T-helper 1 cell treated with Interleukin-12 subunit alpha and Interleukin-12 subunit beta and Interleukin-4 antibody, amounts not matched to agents 30 μg/mL and 1 μg/mL, for 36 hours (primary cell): ENCODE results near the gene PRMT3.
"Not testable (repeated sequence)": the region's sequence is repeated elsewhere in the genome, so short reads cannot be mapped to it uniquely, and the experiment has no call there.

ENCODE experiments used
- H3K27ac Mint-ChIP-seq: one replicate; pipeline ENCODE4 v1.8.0; 2021; ENCODE audit warnings: mild to moderate bottlenecking, mixed read lengths
- H3K27me3 Mint-ChIP-seq: one replicate; pipeline ENCODE4 v1.8.0; 2021; ENCODE audit warnings: low read depth, mixed read lengths
- H3K36me3 Mint-ChIP-seq: one replicate; pipeline ENCODE4 v1.8.0; 2021; ENCODE audit warnings: low read depth, mixed read lengths
- H3K4me1 Mint-ChIP-seq: one replicate; pipeline ENCODE4 v1.8.0; 2021; ENCODE audit warnings: low read depth, mixed read lengths
- H3K4me3 Mint-ChIP-seq: one replicate; pipeline ENCODE4 v1.8.0; 2021; ENCODE audit warnings: mild to moderate bottlenecking, moderate library complexity, mixed read lengths
- H3K9me3 Mint-ChIP-seq: one replicate; pipeline ENCODE4 v1.8.0; 2021; ENCODE audit warnings: mixed read lengths

Gene PRMT3

DNA sequence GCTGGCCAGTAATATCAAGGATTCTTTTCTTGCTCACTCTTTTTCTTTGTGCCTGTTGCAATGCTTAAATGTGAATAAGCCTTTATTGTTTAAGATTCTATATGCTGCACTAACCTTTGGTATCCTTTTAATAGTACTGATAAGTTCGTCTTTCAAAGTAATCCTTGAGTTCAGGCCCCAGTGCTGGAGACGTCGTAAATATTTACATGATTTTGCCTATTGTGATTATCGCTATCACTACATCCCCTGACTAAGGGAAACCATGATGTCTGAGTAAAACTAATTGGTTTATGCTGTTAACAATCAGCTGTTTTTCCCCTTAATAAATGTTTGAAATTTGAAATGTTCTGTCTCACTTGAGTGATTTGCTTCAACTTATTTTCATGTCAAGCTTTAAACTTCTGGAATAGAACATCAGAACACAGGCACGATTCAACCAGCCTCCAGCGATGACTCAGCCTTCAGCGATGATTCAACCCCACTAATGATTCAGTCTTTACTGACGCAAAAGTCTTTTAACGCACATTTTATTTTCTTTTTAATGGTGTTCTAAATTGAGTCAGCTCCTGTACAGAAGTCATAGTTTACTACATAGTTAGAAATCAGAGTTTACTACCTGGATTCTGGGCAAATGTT is 20.1 kb upstream of the PRMT3 start:
- Mint-ChIP-seq H3K27me3 (no peaks in the 10 kb centered on the region), H3K36me3 (peaks cover 32% of the 10 kb centered on the region), H3K4me3 (peak overlapping the region; percentile 58), H3K4me1 (peaks cover 45% of the 10 kb centered on the region), H3K27ac (peak overlapping the region; percentile 56), H3K9me3 (no peaks in the 10 kb centered on the region)

DNA sequence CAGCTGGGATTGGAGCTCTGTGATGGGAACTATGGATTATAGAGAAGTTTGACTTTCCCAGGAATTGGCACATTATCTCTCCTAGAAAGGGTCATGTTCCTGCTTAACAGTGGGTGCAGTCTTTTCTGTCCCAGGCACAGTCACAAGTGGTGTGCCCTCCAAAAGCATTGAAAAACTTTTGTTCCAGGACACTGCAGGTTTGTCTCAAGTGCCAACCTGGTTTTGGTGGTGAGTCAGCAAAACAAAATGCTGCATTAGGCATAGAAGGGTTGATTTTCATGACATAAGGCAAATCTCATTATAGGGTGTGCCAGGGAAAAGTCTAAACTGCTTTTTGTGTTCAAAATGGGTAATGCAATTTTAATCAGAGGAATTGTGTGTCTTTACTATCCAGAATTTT is 19.1 kb upstream of the PRMT3 start:
- Mint-ChIP-seq H3K4me3 (no peak overlapping the region), H3K27ac (no peak overlapping the region), H3K9me3 (no peaks in the 10 kb centered on the region), H3K36me3 (peaks cover 36% of the 10 kb centered on the region), H3K4me1 (peaks cover 35% of the 10 kb centered on the region), H3K27me3 (no peaks in the 10 kb centered on the region)

DNA sequence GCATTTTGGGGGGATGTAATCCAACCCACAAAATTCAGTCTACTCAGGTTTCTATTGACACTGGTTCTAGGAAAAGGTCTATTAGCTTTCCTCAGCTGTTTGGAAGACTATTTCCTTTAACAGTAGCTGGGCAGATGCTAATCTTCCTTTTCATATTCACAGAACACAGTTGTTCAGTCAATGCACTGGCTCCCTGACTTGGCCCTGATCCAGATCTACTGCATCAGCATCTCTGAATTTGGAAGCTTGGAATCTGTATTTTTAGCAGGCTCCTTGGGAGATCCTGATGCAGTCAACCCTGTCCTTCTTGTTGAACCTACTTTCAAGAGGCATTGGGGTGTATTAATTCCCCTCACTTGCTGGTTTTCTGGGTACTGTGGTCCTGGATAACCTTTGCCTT is 17.7 kb upstream of the PRMT3 start:
- Mint-ChIP-seq H3K27me3 (no peaks in the 10 kb centered on the region), H3K4me1 (peaks cover 33% of the 10 kb centered on the region), H3K27ac (no peak overlapping the region), H3K4me3 (no peak overlapping the region), H3K9me3 (no peaks in the 10 kb centered on the region), H3K36me3 (peaks cover 39% of the 10 kb centered on the region)

DNA sequence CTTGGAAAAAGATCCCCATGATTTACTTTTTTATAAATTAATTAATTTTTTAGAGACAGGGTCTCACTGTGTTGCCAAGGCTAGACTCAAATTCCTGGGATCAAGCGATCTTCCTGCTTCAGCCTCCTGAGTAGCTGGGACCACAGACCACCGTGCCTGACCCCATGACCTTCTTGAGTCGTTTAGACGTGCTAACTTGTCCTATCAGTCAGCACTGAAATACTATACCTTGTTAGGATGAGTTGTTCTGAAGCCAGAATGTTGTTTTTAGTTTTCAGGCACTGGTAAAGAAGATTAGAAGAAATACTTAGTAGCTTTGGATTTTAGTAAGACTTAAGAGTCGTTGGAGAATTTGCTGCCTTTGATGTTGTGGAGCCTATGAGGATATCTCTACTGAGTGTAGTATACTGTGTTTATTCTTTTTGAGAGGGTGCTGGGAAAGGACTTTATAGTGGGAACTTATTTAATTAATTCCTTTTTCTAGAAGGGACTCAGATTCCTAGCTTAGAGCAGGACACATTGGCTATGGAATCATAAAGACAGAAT is 15.4 kb upstream of the PRMT3 start:
- Mint-ChIP-seq H3K27me3 (no peaks in the 10 kb centered on the region), H3K36me3 (peaks cover 35% of the 10 kb centered on the region), H3K4me3 (no peak overlapping the region), H3K27ac (no peak overlapping the region), H3K9me3 (no peaks in the 10 kb centered on the region), H3K4me1 (peaks cover 17% of the 10 kb centered on the region)

DNA sequence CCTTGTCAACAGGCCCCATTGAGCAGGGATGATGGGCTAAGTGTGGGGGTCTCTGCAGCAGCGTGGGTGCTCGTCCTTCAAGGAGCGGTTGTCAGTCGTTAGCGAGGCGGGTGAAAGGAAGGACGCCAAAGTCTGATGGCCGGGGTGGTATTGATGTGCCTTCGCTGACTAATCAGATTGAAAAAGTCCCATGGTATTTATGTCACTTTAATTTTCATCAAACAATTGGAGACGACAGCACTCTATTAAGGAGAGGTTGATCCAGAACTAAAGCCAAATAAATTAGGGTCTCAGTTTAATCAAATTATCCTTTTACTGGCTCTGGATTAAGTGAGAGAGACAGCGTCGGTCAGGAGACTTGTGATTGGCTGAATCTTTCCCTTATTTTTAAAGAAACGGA is 14.4 kb upstream of the PRMT3 start:
- Mint-ChIP-seq H3K27me3 (no peaks in the 10 kb centered on the region), H3K4me1 (peaks cover 12% of the 10 kb centered on the region), H3K36me3 (peaks cover 29% of the 10 kb centered on the region)

DNA sequence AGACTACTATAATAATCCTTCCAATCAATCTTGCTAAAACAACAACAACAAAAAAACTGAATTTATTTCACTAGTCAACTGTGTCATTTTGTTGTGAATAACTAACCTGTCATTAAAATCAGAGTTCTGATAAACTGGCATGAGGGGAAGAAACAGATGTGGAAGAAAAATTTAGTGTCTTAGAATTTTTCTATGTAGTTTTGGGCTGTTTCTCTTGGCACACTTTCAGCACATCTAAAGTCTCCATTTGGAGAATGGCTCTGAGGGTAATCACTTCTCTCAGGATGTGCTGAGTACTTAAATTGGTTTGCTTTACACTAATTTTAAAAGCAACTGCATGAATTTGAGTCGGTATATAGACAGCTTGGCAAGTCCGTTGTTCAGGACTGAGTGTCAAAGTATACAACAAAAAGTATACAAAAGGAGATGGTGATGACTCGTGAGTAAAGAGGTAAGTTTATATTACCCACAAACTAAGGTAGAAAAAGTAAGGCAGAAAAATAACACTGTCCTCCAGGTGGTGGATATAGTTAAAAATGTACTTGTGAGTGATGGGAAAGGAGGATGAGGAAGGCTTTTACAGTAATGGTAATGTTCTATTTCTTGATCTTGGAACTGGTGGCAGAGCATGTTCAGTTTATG is 13.8 kb upstream of the PRMT3 start:
- Mint-ChIP-seq H3K9me3 (no peaks in the 10 kb centered on the region), H3K27ac (no peak overlapping the region), H3K4me1 (peaks cover 7% of the 10 kb centered on the region), H3K4me3 (no peak overlapping the region), H3K36me3 (peaks cover 23% of the 10 kb centered on the region), H3K27me3 (no peaks in the 10 kb centered on the region)

More for the DNA sequence above, 14.4 kb upstream of the PRMT3 start:
- no peak overlapping the region for H3K27ac Mint-ChIP-seq
- no peak overlapping the region for H3K4me3 Mint-ChIP-seq
- H3K9me3 Mint-ChIP-seq: no peaks in the 10 kb centered on the region

DNA sequence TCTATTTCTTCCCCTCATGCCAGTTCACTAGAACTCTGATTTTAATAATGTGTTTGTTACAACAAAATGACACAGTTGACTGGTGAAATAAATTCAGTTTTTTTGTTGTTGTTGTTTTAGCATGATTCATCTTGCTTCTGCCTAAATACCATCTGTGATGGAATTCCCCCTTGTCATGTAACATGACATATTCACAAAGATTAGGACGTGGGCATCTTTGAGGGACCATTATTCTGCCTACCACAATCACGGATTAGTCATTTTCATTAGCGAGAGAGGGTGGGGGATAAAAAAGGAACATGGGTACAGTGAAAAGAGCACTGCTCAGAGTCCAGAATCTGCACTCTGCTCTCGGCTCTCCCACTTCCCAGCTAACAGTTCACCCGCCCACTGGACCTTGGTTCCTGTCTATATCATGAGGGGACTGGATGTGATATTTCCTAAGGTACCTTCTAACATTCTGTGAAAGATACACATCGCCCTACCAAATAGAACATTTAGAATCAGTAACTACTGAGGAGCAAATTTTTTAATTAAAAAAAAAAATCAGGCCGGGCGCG is 12.7 kb upstream of the PRMT3 start:
- Mint-ChIP-seq H3K36me3 (peaks cover 26% of the 10 kb centered on the region), H3K27ac (peak overlapping the region; percentile 61), H3K4me1 (peaks cover 5% of the 10 kb centered on the region), H3K4me3 (no peak overlapping the region), H3K9me3 (no peaks in the 10 kb centered on the region), H3K27me3 (no peaks in the 10 kb centered on the region)

DNA sequence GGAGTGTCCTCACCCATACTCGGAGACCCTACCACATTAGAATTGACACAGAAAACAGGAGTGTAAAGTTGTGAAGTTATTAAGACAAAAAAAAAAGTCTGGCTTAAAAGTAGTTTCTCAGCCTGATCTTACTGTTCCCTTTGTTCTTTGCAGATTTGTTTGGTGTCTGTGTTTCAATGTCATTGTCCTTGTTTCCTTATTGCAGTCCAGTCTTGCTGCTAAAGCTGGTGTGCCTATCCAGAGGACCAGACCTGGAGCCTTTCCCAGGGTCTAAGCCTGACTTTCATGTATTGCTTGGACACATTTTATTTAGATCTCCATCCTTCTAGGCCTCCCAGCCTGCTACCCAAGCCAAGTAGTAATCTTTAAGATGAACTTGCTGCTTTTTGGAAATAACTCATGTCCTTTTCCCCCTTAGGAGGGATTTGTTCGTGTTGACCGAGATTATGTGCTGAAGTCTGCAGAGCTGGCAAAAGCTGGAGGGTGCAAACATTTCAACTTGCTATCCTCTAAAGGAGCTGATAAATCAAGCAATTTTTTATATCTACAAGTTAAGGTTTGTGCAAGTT is 11.3 kb upstream of the PRMT3 start:
- Mint-ChIP-seq H3K9me3 (no peaks in the 10 kb centered on the region), H3K27me3 (no peaks in the 10 kb centered on the region), H3K27ac (no peak overlapping the region), H3K36me3 (peaks cover 23% of the 10 kb centered on the region), H3K4me3 (no peak overlapping the region), H3K4me1 (peaks cover 5% of the 10 kb centered on the region)

DNA sequence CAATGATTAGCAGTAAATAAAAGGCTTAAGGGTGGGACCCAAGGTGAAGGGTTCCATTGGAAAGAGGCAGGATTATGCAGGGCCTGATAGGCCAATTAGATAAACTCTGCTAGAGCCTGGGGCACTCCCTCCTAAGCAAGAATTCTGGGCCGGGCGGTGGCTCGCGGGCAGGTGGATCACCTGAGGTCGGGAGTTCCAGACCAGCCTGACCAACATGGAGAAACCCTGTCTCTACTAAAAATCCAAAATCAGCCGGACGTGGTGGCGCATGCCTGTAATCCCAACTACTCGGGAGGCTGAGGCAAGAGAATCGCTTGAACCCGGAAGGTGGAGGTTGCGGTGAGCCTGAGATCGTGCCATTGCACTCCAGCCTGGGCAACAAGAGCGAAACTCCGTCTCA is 1.5 kb upstream of the PRMT3 start:
- H3K36me3 Mint-ChIP-seq: peaks cover 17% of the 10 kb centered on the region
- H3K27me3 Mint-ChIP-seq, H3K9me3 Mint-ChIP-seq: not testable (repeated sequence)
- peak overlapping the region; percentile 95 for H3K4me3 Mint-ChIP-seq
- H3K27ac Mint-ChIP-seq: peak overlapping the region; percentile 100
- H3K4me1 Mint-ChIP-seq: peaks cover 15% of the 10 kb centered on the region

DNA sequence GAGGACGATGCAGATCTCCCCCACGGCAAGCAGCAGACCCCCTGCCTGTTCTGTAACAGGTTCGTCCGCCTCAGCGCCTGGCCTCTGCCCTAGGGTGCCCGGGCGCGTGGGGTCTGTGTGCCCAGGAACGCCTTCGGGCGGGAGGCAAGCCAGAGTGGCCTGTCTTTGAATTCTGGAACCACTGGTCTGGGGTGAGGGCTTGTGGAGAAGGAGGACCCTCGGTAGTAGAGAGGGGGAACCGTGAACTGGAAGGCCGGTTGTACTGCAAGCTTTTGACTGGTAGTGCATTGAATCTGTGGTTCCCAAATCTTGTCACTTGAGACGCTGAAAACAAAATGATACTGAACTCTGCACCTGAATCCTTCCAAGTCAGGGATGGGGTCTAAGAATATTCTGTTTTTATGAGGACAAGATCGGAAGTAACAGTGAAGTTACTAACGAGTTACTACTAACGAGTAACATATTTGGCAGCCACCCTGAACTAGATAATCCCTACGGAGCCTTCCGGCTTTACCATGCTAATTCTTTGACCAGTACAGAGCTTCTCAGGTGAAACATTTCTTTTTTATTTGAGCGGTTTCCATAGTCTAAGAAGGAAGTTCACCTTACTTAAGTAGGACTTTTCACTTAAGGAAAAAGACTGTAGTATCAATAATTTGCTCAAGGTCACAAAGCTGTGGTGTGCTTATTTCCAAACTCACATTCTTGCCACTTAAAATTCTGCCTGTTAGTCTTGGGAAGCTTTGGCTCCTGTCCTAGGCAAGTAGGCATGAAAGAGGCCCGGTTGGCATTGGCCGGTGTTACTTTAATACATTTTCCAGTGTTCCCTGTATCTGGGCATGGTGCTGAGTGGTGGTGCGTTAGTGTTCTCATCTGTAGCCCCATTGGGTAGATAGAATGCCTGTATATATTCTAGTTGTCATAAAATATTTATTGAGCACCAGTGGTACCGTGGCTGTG is 860 bp downstream of the PRMT3 start:
- H3K4me3 Mint-ChIP-seq: peak overlapping the region; percentile 95
- peak overlapping the region; percentile 94 for H3K27ac Mint-ChIP-seq
- H3K36me3 Mint-ChIP-seq: peaks cover 8% of the 10 kb centered on the region
- peaks cover 15% of the 10 kb centered on the region for H3K4me1 Mint-ChIP-seq
- H3K27me3 Mint-ChIP-seq: no peaks in the 10 kb centered on the region
- H3K9me3 Mint-ChIP-seq: no peaks in the 10 kb centered on the region

DNA sequence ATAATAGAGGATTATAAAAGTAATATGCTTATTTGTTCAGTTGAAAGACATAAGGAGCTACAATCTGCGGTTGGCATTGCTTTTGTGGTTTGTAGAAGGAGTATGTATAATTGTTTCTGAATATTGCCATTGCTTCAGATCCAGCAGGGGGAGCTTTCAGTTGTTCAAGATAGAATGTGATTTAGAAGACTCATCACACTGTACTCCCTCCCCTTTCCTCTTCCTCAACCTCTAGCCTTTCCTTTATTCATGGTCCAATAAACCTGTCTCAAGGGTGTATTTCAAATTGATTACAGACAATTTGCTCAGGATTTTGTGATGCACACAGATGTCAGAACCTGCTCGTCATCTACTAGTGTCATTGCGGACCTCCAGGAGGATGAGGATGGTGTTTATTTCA is 9.8 kb downstream of the PRMT3 start:
- H3K27ac Mint-ChIP-seq: no peak overlapping the region
- no peaks in the 10 kb centered on the region for H3K9me3 Mint-ChIP-seq
- no peak overlapping the region for H3K4me3 Mint-ChIP-seq
- H3K4me1 Mint-ChIP-seq: peaks cover 6% of the 10 kb centered on the region
- H3K27me3 Mint-ChIP-seq: no peaks in the 10 kb centered on the region
- peaks cover 21% of the 10 kb centered on the region for H3K36me3 Mint-ChIP-seq

DNA sequence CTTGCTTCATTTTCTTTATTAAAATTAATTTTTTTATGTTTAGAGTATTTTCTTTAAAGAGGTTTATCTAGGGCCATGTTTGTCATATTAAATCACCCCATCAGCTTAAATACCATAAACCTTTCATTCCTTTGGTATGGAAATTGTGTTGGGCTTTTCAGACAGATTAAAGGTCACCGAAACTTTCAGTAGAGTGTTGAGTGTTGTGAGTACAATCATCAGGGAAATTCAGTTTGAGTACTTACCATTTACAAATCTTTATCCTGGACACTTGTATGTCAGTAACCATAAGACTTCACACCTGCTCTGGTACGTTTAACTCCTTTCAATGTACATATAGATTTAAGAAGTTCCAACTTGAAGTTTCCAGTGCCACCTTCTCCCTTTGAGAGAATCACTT is 12.0 kb downstream of the PRMT3 start:
- Mint-ChIP-seq H3K27ac (no peak overlapping the region), H3K27me3 (no peaks in the 10 kb centered on the region), H3K36me3 (peaks cover 24% of the 10 kb centered on the region), H3K4me1 (peaks cover 6% of the 10 kb centered on the region), H3K4me3 (no peak overlapping the region), H3K9me3 (no peaks in the 10 kb centered on the region)

DNA sequence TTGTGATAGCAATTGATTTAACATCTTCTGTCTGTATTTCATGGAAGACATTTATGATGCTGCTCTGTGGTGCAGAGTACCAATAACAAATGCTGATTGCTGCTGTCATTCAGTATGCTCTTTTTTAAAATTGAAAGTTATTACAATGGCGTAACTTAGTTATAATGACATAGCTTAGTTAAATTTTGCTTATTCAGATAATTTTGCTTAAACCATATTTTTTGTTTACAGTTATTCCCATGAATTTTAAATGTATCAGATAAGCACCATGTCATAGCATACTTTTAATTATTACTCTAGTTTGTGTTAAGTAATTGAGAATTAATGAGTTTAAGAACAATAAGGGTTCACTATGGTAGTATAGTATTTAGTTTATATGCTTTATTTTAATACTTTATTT is 15.5 kb downstream of the PRMT3 start:
- peaks cover 2% of the 10 kb centered on the region for H3K4me1 Mint-ChIP-seq
- no peaks in the 10 kb centered on the region for H3K9me3 Mint-ChIP-seq
- H3K36me3 Mint-ChIP-seq: peaks cover 21% of the 10 kb centered on the region
- H3K27ac Mint-ChIP-seq: no peak overlapping the region
- H3K27me3 Mint-ChIP-seq: no peaks in the 10 kb centered on the region
- H3K4me3 Mint-ChIP-seq: no peak overlapping the region

DNA sequence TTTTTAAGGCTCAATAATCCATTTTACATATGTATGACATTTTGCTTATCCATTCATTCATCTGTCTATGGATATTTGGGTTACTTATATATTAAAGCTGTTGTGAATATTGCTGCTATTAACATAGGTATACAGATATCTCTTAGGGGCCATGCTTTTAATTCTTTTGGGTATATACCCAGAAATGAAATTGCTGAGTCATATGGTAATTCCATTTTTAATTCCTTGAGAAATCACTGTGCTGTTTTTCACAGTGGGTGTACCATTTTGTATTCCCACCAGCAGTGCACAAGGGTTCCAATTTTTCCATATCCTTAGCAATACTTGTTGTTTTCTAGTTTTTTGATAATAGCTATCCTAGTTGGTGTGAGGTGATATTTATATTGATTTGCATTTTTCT is 19.0 kb downstream of the PRMT3 start:
- no peak overlapping the region for H3K27ac Mint-ChIP-seq
- no peaks in the 10 kb centered on the region for H3K9me3 Mint-ChIP-seq
- no peak overlapping the region for H3K4me3 Mint-ChIP-seq
- no peaks in the 10 kb centered on the region for H3K27me3 Mint-ChIP-seq
- H3K36me3 Mint-ChIP-seq: peaks cover 20% of the 10 kb centered on the region
- no peaks in the 10 kb centered on the region for H3K4me1 Mint-ChIP-seq
